G401 (cell line): ENCODE data around the gene NT5DC3. TPM values are rescaled to one million over a fixed set of nuclear protein-coding genes. Genes with fewer than 3 reads are reported as not detected.
"Not testable (repeated sequence)": the region's sequence is repeated elsewhere in the genome, so short reads cannot be mapped to it uniquely, and the experiment has no call there.

Experiments used
- DNase-seq: peaks from one replicate; pipeline ENCODE4 v3.0.0-alpha.2; 2015; ENCODE audit warnings: low spot score
- in situ Hi-C: cut with HindIII; loops from 2 replicates; pipeline ENCODE4 v1.10.0; 2016; ENCODE audit warnings: low sequenced_read_pairs, mixed read lengths
- total RNA-seq: library from RNA; depleted of rRNA; stranded (reverse); fragments of >200 nt; shearing (Covaris generic); gene quantifications from 2 replicates; pipeline ENCODE4 v1.2.3, GENCODE V29; 2014

NT5DC3 gene
- total RNA-seq, 1 experiment from 2014 or later, result 7.6 TPM

GRCh38 chr12:103814436-103814835 lies 26.6 kb downstream of the NT5DC3 start:
- no peak for DNase-seq

DNA sequence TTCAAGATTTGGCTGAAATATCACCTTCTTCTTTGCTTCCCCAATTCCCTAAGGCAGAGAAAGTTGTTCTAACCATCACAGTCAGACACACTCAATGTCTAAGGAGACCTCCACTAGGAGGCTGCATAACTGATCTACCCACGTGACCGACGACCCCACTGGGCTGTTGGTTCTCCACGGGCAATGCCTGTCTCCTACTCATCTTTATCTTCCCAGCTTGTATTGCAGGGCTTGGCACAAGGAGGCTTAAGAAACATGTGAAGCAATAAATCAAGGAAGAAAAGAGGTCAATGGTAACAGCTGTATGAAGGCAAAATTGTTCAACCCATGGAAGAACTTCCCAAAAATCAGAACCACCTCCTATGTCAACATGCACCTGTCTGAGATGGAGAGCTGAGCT lies 27.1 kb downstream of the NT5DC3 start:
- in situ Hi-C loops, result no loop called here
- no peak for DNase-seq

More at GRCh38 chr12:103814436-103814835, 26.6 kb downstream of the NT5DC3 start:
- in situ Hi-C loops, result no loop called here

GRCh38 chr12:103813426-103813825 lies 27.6 kb downstream of the NT5DC3 start:
- in situ Hi-C loops, result no loop called here
- no peak for DNase-seq

DNA sequence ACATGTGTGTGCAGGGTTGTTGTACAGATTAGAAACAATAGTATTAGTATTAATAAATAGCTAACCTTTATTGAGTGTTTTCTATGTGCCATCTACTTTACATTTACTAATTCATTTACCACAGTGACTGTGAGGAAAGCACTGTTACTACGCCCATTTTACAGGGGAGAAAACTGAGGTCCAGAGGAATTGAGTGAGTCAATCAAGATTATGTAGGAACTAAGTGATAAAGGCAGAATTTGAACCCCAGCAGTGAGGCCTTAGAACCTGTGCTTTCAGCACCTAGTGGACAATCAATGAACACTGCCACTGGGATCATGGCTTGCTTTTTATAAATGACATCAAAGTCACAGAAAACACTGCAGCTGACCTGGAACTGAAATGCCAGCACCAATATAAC lies 28.2 kb downstream of the NT5DC3 start:
- in situ Hi-C loops, result no loop called here
- DNase-seq, result no peak

DNA sequence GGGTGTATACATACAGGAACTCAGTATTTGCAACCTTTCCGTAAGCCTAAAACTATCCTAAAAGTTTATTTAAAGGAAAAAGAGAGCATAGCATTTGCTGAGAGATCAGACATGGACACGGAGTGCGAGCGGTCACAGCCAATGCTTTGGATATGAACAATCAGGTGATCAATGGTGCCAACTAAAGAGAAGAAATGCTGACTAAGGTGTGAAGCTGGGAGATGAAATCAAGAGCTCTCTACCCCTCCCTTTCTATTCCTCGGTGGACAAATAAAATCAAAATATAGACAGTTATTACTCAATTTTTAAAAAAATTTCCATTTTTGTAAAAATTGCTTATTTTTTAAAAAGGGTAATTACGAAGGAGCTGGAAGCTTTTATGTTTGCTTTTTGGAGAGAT lies 29.2 kb downstream of the NT5DC3 start:
- DNase-seq, result no peak
- in situ Hi-C loops, result no loop called here

DNA sequence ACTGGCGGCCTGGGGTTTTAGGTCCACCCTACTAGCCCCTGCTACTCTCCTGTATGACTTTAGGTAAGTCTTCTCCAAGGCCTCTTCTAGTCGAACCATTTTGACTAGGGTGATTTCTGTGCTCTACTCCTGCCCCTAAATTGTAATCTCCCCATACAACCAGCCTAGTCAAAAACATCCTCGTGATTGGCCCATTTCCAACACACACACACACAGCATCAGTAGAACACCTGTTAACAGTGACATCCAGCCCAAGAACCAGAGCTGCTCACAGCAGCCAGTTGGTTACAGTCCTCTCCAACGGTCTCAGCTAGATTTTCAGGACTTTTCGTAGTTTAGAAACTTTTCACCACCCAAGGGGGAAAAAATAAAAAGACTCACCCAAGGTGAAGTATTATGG lies 30.9 kb downstream of the NT5DC3 start:
- no peak for DNase-seq
- in situ Hi-C loops, result no loop called here

DNA sequence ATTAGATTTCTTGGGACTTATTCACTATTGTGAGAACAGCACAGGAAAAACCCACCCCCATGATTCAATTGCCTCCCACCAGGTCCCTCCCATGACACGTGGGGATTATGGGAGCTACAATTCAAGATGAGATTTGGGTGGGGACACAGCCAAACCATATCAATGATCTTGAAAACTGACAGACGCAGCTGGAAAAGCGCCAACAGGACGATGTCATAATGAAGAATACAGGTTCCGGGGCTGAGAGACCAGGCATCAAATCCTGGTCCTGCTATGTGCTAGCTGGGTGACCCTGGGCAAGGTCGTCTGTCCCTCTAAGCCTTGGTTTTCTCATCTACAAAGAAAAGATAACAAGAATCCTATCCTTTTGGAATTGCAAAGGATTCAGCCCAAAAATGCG lies 31.4 kb downstream of the NT5DC3 start:
- DNase-seq, in situ Hi-C loops: not testable (repeated sequence)

DNA sequence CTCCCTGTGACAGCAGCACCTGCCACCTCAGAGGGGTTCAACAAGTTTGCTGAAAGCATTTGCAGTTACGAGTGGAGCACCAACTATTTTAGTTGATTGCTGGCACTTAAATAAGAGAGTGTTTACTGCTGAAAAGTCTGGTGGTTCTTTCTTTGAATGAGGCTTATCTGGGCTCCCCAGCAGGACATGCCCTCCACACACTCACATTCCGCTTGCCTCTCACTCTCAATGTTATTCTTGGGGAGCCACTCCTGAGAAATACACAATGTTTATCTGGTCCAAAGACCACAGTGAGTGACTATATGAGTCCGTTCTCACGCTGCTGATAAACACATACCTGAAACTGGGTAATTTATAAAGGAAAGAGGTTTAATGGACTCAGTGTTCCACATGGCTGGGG lies 31.9 kb downstream of the NT5DC3 start:
- no peak for DNase-seq
- in situ Hi-C loops, result no loop called here

DNA sequence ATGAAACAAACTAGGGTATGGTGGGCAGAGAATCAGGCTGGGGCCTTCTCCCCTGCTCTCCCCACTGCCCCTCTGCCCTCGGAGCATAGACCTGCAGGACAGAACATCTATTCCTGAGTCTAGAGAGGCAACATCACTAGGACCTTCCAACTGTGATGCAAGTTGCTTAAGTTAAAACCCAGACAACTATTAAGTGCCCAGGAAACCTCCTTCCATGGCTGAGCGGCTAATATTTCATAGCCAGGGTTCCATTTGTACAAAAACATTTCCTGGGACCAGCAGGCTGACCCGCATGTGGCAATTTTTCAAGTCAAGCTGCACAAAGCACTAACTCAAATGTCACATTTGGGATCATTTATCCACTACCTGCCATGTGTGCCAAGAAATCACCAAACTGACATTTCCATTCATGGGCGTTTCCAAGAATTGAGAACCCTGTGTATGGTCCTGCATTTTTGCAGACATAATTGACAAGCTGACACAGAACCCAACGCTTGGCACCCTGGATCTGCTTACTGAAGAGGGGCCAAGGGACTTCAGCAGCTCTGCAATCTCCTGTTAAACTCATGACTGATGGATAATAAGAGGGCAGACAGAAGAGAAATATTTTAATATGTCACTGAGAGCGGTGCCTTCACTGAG lies 32.7 kb downstream of the NT5DC3 start:
- in situ Hi-C loops, result no loop called here

GRCh38 chr12:103807561-103808238 lies 33.3 kb downstream of the NT5DC3 start:
- in situ Hi-C loops, result no loop called here
- no peak for DNase-seq

More for the DNA sequence above, 32.7 kb downstream of the NT5DC3 start:
- DNase-seq, result no peak

- DNase-seq, result no peak
- in situ Hi-C loops, result no loop called here
Observed at GRCh38 chr12:103806803-103807202, 34.2 kb downstream of the NT5DC3 start.

DNA sequence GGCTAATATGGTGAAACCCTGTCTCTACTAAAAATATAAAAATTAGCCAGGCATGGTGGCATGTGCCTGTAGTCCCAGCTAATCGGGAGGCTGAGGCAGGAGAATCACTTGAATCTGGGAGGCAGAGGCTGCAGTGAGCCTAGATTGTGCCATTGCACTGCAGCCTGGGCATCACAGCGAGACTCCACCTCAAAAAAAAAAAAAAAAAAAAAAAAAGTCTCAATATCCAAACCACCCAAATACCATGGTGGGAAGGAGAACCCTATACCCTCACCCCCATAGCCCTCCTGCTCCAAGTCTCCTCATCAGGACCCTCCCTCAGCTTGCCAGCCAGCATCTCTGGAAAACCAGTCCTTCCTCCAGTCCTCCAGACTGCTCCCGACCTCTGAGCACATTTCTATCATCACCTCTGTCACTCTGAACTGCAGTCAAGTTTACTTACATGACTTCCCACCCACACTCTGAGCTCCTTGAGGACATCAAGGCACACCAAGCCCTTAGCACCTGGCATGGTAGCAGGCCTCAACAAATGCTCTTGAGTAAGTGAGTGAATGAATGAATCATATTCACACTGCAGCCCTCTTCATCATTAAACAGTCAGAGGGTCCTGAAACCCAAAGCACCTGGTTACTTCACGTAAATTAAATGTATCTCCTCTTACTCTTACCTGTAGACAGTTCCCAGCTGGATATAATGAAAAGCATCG lies 35.2 kb downstream of the NT5DC3 start:
- in situ Hi-C loops, result no loop called here
- no peak for DNase-seq

- in situ Hi-C loops, result no loop called here
Observed at GRCh38 chr12:103803847-103804246, 37.2 kb downstream of the NT5DC3 start.

GRCh38 chr12:103802586-103802886 lies 38.5 kb downstream of the NT5DC3 start:
- DNase-seq, result no peak
- in situ Hi-C loops, result no loop called here

More at GRCh38 chr12:103803847-103804246, 37.2 kb downstream of the NT5DC3 start:
- no peak for DNase-seq

DNA sequence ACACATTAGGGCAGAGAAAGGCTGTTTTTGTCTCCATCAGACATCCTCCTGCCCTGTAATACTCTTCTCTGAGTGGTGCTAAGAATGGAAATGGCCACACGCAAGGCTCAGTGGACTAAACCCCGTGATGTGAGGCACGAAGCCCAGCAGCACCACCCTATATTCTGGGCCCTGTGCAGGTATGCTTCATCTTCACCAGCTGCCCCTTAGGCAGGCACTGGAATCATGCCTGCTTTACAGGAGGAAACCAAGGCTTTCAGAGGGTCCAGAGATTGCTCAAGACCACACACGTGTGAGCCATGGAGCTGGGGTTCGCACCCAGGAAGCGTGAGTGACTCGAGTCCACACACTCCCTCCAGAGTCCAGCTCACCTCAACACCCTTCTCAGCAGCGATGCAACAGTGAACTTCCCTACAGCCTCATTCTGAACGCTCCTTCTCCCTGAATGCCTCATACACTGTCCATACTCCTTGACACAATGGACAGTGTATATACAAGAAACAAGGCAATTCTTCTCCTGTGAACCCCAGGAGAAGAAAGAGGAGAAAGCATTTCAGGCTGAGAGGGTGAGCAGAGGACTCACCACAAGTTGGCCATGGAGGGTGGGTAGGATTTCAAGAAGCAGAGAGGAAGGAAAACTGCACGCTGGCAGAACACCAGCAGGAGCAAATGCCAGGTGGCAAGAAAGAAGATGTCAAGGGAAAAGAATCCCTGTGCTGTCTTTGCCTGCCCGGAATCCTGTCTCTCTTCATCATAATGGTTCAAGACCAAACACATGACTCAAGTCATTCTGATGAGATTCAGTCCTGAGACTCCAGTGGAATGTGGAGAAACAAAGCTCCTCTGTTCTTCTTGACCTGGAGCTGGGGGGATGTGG lies 39.1 kb downstream of the NT5DC3 start:
- no peak for DNase-seq
- in situ Hi-C loops, result no loop called here

DNA sequence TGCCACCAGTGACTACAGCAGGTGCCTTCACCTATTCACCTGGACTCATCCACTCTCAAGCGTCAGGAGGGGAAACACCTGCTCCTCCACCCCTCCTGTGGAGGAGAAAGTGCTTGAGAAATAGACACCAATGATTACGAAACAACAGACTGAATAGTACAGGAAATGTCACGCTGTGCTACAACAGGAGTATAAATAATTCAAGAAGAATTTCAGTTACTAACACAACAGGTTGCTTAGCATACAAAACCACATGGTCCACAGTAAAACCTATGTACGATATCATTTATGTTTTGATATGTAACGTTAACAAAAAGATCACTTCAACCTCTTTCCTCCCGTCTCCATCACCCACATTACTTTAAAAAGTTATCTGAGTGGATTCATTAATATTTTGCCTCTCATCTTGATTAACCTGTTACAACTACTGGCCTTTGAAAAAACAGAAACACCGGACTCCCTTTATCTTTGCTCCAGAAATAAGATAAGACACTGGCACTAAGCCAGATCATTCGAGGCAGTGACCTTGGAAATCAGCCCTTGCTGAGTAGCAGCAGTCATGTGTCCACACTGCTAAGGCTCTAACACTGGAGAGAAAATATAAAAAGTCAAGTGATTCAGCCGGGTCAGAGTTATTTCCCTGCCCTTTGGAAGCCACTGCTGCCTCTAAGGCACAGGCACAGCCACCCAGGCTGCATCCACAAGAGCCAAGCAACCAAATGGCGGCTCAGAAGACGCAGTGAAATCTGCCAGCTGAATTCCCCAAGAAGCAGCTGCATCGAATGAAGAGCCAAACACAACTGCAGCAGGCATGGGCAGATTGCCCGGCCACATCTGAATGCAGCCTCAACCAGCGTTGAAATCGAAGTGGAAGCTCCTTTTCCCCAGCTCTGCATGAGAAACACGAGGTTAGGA lies 40.9 kb downstream of the NT5DC3 start:
- in situ Hi-C loops, result no loop called here
- peak; percentile 6 for DNase-seq

- in situ Hi-C loops, result no loop called here
- no peak for DNase-seq
Observed at GRCh38 chr12:103799504-103799856, 41.6 kb downstream of the NT5DC3 start.

DNA sequence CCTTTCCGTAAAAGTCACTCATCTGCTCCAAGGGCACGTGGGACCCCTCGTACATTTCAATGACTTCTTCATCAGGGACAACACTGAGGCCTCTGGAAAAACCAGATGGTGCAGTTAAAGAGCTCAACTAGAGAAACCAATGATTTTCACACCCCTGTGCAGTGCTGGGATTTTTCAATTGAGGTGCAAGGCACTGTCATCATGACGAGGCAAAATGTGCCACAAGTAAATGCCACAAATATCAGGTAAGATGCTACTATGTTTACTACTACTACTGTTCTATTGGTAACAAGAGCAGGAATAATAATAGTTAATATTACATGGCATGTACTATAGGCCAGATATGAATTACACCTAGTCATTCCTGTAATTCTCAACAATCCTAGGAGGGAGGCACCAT lies 42.4 kb downstream of the NT5DC3 start:
- DNase-seq, result no peak
- in situ Hi-C loops, result no loop called here
